CD8-positive, alpha-beta memory T cell (primary cell): ENCODE measurements around the gene FKBP9. TPM values are rescaled to one million over a fixed set of nuclear protein-coding genes. Genes with fewer than 3 reads are reported as not detected.
"Not testable (repeated sequence)": the region's sequence is repeated elsewhere in the genome, so short reads cannot be mapped to it uniquely, and the experiment has no call there.

Source experiments
- CTCF ChIA-PET: fragments of 350-600 bp; sonication (Branson Sonifier 250); formaldehyde crosslinking; loops from one replicate; lab custom pipeline; 2021; ENCODE audit warnings: antibody characterized with exemption; lab: Charles Lee
- POLR2A ChIA-PET: fragments of 350-600 bp; sonication (Branson Sonifier 250); formaldehyde crosslinking; loops from one replicate; lab custom pipeline; 2021; ENCODE audit warnings: antibody characterized with exemption; lab: Charles Lee
- DNase-seq, 5 donors: peaks; one replicate each; pipeline versions ENCODE4 v3.0.0 to v3.0.0-alpha.2; 2020 to 2022; ENCODE audit warnings: mixed read lengths in 1 of 5
- H3K27ac ChIP-seq: one replicate; pipeline ENCODE4 v1.7.0; 2013; ENCODE audit warnings: low read depth, mild to moderate bottlenecking, low read length, moderate library complexity
- H3K27me3 ChIP-seq: 2 replicates; pipeline ENCODE4 v1.7.0; 2013; ENCODE audit warnings: low read length, mild to moderate bottlenecking; ENCODE audit not compliant: insufficient read depth, poor library complexity, severe bottlenecking
- H3K36me3 ChIP-seq: 2 replicates; pipeline ENCODE4 v1.7.0; 2013; ENCODE audit warnings: mild to moderate bottlenecking, low read length, moderate library complexity; ENCODE audit not compliant: insufficient read depth
- H3K4me1 ChIP-seq: 2 replicates; pipeline ENCODE4 v1.7.0; 2013; ENCODE audit warnings: mild to moderate bottlenecking, low read length, moderate library complexity; ENCODE audit not compliant: insufficient read depth
- H3K4me3 ChIP-seq: 2 replicates; pipeline ENCODE4 v1.7.0; 2013; ENCODE audit warnings: mild to moderate bottlenecking, low read length
- H3K9me3 ChIP-seq: 2 replicates; pipeline ENCODE4 v1.7.0; 2013; ENCODE audit warnings: mild to moderate bottlenecking, low read length
- H3K27ac Mint-ChIP-seq, 8 donors: one replicate each; pipeline ENCODE4 v1.8.0; 2020 to 2021; ENCODE audit warnings: mixed read lengths in 8 of 8, mild to moderate bottlenecking in 6 of 8, inconsistent platforms in 3 of 8, moderate library complexity in 3 of 8
- H3K27me3 Mint-ChIP-seq, 2 donors: one replicate each; pipeline ENCODE4 v1.8.0; 2020 to 2021; ENCODE audit warnings: mixed read lengths in 2 of 2, mild to moderate bottlenecking in 1 of 2, moderate library complexity in 1 of 2
- H3K36me3 Mint-ChIP-seq, 3 donors: one replicate each; pipeline ENCODE4 v1.8.0; 2020 to 2021; ENCODE audit warnings: mixed read lengths in 3 of 3, inconsistent platforms in 1 of 3, mild to moderate bottlenecking in 1 of 3
- H3K4me1 Mint-ChIP-seq, 3 donors: one replicate each; pipeline ENCODE4 v1.8.0; 2020 to 2021; ENCODE audit warnings: mixed read lengths in 3 of 3, inconsistent platforms in 1 of 3, mild to moderate bottlenecking in 1 of 3
- H3K4me3 Mint-ChIP-seq, 7 donors: one replicate each; pipeline ENCODE4 v1.8.0; 2020 to 2021; ENCODE audit warnings: mixed read lengths in 7 of 7, mild to moderate bottlenecking in 6 of 7, moderate library complexity in 4 of 7, inconsistent platforms in 2 of 7
- H3K9me3 Mint-ChIP-seq, 5 donors: one replicate each; pipeline ENCODE4 v1.8.0; 2020 to 2022; ENCODE audit warnings: mixed read lengths in 5 of 5, mild to moderate bottlenecking in 3 of 5, moderate library complexity in 2 of 5, inconsistent platforms in 1 of 5
- polyA plus RNA-seq: library from polyadenylated mRNA; unstranded; fragments of 300-500 nt; fragmentation: Illumina TruSeq; gene quantifications from one replicate; pipeline ENCODE4 v1.2.3, GENCODE V29; 2021
- total RNA-seq, 2 experiments: library from RNA; stranded (reverse); gene quantifications; one replicate each; pipeline ENCODE4 v1.2.3, GENCODE V29; 2021

Gene FKBP9
- total and polyA plus RNA-seq, 3 experiments from 2014 or later, result 0.29 to 0.31 TPM; not detected in 1

- CTCF ChIA-PET, H3K27ac ChIP-seq, DNase-seq, H3K9me3 Mint-ChIP-seq, H3K27ac Mint-ChIP-seq, H3K4me1 ChIP-seq, H3K4me3 ChIP-seq, H3K36me3 Mint-ChIP-seq, H3K36me3 ChIP-seq, H3K4me3 Mint-ChIP-seq, H3K9me3 ChIP-seq, H3K27me3 ChIP-seq, POLR2A ChIA-PET: not testable (repeated sequence)
- Mint-ChIP-seq H3K4me1 (peaks cover 25 to 32% (median 26%) of the 10 kb centered on the region in 3 donors), H3K27me3 (peaks cover 13 to 16% of the 10 kb centered on the region in 2 donors)
Observed at GRCh38 chr7:32988148-32988547, 30.9 kb downstream of the FKBP9 start.

- H3K27ac Mint-ChIP-seq, H3K27me3 ChIP-seq, CTCF ChIA-PET, POLR2A ChIA-PET, H3K4me3 ChIP-seq, H3K9me3 ChIP-seq, H3K4me1 ChIP-seq, H3K36me3 ChIP-seq, H3K27ac ChIP-seq, DNase-seq, H3K9me3 Mint-ChIP-seq, H3K4me3 Mint-ChIP-seq, H3K36me3 Mint-ChIP-seq: not testable (repeated sequence)
- Mint-ChIP-seq H3K4me1 (peaks cover 27 to 35% (median 29%) of the 10 kb centered on the region in 3 donors), H3K27me3 (peaks cover 16 to 20% of the 10 kb centered on the region in 2 donors)
Observed at GRCh38 chr7:32991068-32991585, 33.9 kb downstream of the FKBP9 start.

GRCh38 chr7:32991975-32992700 is 34.9 kb downstream of the FKBP9 start:
- H3K36me3 ChIP-seq, H3K9me3 Mint-ChIP-seq, H3K4me1 ChIP-seq, H3K9me3 ChIP-seq, H3K36me3 Mint-ChIP-seq, POLR2A ChIA-PET, H3K4me3 ChIP-seq, CTCF ChIA-PET, H3K27ac ChIP-seq, H3K27me3 ChIP-seq: not testable (repeated sequence)
- H3K4me3 Mint-ChIP-seq, result peak overlapping the region in 5 of 7 donors; percentile 16 to 81 (median 26)
- peaks cover 27 to 35% (median 29%) of the 10 kb centered on the region in 3 donors for H3K4me1 Mint-ChIP-seq
- DNase-seq, result peak in 2 of 5 donors; percentile 15 to 31
- peak overlapping the region in 2 of 8 donors; percentile 32 to 46 for H3K27ac Mint-ChIP-seq
- H3K27me3 Mint-ChIP-seq, result peaks cover 16 to 20% of the 10 kb centered on the region in 2 donors

- H3K9me3 ChIP-seq, CTCF ChIA-PET, H3K9me3 Mint-ChIP-seq, POLR2A ChIA-PET, H3K4me3 ChIP-seq, H3K36me3 Mint-ChIP-seq, H3K4me1 ChIP-seq, H3K27ac ChIP-seq, DNase-seq, H3K36me3 ChIP-seq, H3K27me3 ChIP-seq: not testable (repeated sequence)
- H3K4me3 Mint-ChIP-seq, result peak overlapping the region in 5 of 7 donors; percentile 16 to 81 (median 26)
- peaks cover 19 to 20% of the 10 kb centered on the region in 2 donors for H3K27me3 Mint-ChIP-seq
- H3K27ac Mint-ChIP-seq, result peak overlapping the region in 2 of 8 donors; percentile 32 to 46
- peaks cover 27 to 35% (median 29%) of the 10 kb centered on the region in 3 donors for H3K4me1 Mint-ChIP-seq
Observed at GRCh38 chr7:32992750-32993149, 35.5 kb downstream of the FKBP9 start.

GRCh38 chr7:32997956-32998355 is 40.7 kb downstream of the FKBP9 start:
- H3K27me3 ChIP-seq, CTCF ChIA-PET, H3K36me3 ChIP-seq, POLR2A ChIA-PET, H3K27ac ChIP-seq, DNase-seq, H3K4me3 Mint-ChIP-seq, H3K4me1 ChIP-seq, H3K27ac Mint-ChIP-seq, H3K4me3 ChIP-seq, H3K9me3 Mint-ChIP-seq, H3K36me3 Mint-ChIP-seq, H3K9me3 ChIP-seq: not testable (repeated sequence)
- Mint-ChIP-seq H3K4me1 (peaks cover 10 to 13% (median 11%) of the 10 kb centered on the region in 3 donors), H3K27me3 (peaks cover 16 to 19% of the 10 kb centered on the region in 2 donors)

GRCh38 chr7:32998361-32999171 is 41.3 kb downstream of the FKBP9 start:
- H3K36me3 ChIP-seq, H3K27ac ChIP-seq, H3K9me3 ChIP-seq, H3K4me3 ChIP-seq, H3K4me1 Mint-ChIP-seq, H3K27me3 ChIP-seq, H3K4me1 ChIP-seq, POLR2A ChIA-PET, H3K36me3 Mint-ChIP-seq, H3K9me3 Mint-ChIP-seq, CTCF ChIA-PET: not testable (repeated sequence)
- peak overlapping the region in 1 of 7 donors; percentile 17 for H3K4me3 Mint-ChIP-seq
- peak overlapping the region in 1 of 8 donors; percentile 75 for H3K27ac Mint-ChIP-seq
- DNase-seq, result peak in 1 of 5 donors; percentile 7
- peaks cover 16 to 19% of the 10 kb centered on the region in 2 donors for H3K27me3 Mint-ChIP-seq

GRCh38 chr7:32999380-32999779 is 42.1 kb downstream of the FKBP9 start:
- H3K27me3 ChIP-seq, H3K4me3 Mint-ChIP-seq, H3K4me1 Mint-ChIP-seq, H3K4me1 ChIP-seq, DNase-seq, H3K9me3 ChIP-seq, H3K9me3 Mint-ChIP-seq, H3K4me3 ChIP-seq, H3K36me3 ChIP-seq, H3K27ac Mint-ChIP-seq, H3K36me3 Mint-ChIP-seq, H3K27ac ChIP-seq, CTCF ChIA-PET: not testable (repeated sequence)
- POLR2A ChIA-PET, result interaction anchor here (0.7 kb wide), 1 partner anchor 63 kb away, joined by 5 read pairs; the partner anchor contains the start of gene NT5C3A
- peaks cover 16 to 19% of the 10 kb centered on the region in 2 donors for H3K27me3 Mint-ChIP-seq

GRCh38 chr7:33003111-33003510 is 45.9 kb downstream of the FKBP9 start:
- H3K36me3 Mint-ChIP-seq, H3K27ac ChIP-seq, H3K4me1 Mint-ChIP-seq, H3K4me1 ChIP-seq, H3K27ac Mint-ChIP-seq, POLR2A ChIA-PET, H3K4me3 ChIP-seq, H3K4me3 Mint-ChIP-seq, H3K36me3 ChIP-seq, CTCF ChIA-PET, H3K27me3 ChIP-seq, DNase-seq, H3K9me3 Mint-ChIP-seq, H3K9me3 ChIP-seq: not testable (repeated sequence)
- peaks cover 5 to 11% of the 10 kb centered on the region in 2 donors for H3K27me3 Mint-ChIP-seq
